Smooth muscle cell (in vitro differentiated cells): ENCODE measurements around the gene MTUS2. TPM values are rescaled to one million over a fixed set of nuclear protein-coding genes. Genes with fewer than 3 reads are reported as not detected.

Source experiments
- DNase-seq: peaks from one replicate; lab custom pipeline; 2025; ENCODE audit not compliant: unreplicated experiment; lab: John Stamatoyannopoulos, UW
- H2AFZ ChIP-seq: fragments of 200-600 bp; sonication (generic); 2 replicates; pipeline ENCODE4 v1.6.0; 2016; ENCODE audit warnings: antibody characterized with exemption, low read depth, mild to moderate bottlenecking
- H3F3A ChIP-seq: fragments of 200-600 bp; sonication (generic); 2 replicates; pipeline ENCODE4 v1.6.0; 2017; ENCODE audit warnings: antibody characterized with exemption, low read depth
- H3K27ac ChIP-seq: fragments of 200-600 bp; sonication (generic); 2 replicates; pipeline ENCODE4 v1.5.1; 2016; ENCODE audit warnings: low read depth, mild to moderate bottlenecking
- H3K27me3 ChIP-seq: fragments of 200-600 bp; sonication (generic); 2 replicates; pipeline ENCODE4 v1.6.1; 2016; ENCODE audit warnings: low read depth, mild to moderate bottlenecking
- H3K36me3 ChIP-seq: fragments of 200-600 bp; sonication (generic); 2 replicates; pipeline ENCODE4 v1.5.1; 2016; ENCODE audit warnings: low read depth
- H3K4me1 ChIP-seq: fragments of 200-600 bp; sonication (generic); 2 replicates; pipeline ENCODE4 v1.5.1; 2016; ENCODE audit warnings: low read depth
- H3K4me2 ChIP-seq: fragments of 200-600 bp; sonication (generic); 2 replicates; pipeline ENCODE4 v1.6.0; 2016; ENCODE audit warnings: mild to moderate bottlenecking
- H3K4me3 ChIP-seq: fragments of 200-600 bp; sonication (generic); 2 replicates; pipeline ENCODE4 v1.5.1; 2016; ENCODE audit warnings: mild to moderate bottlenecking
- H3K79me2 ChIP-seq: fragments of 200-600 bp; sonication (generic); 2 replicates; pipeline ENCODE4 v1.6.0; 2016; ENCODE audit warnings: low read depth, mild to moderate bottlenecking
- H3K9ac ChIP-seq: fragments of 200-600 bp; sonication (generic); 2 replicates; pipeline ENCODE4 v1.6.0; 2016; ENCODE audit warnings: low read depth
- H3K9me3 ChIP-seq: fragments of 200-600 bp; sonication (generic); replicated peaks from 2 replicates; pipeline ENCODE4 v1.5.1; 2016; ENCODE audit warnings: low read depth
- H4K20me1 ChIP-seq: fragments of 200-600 bp; sonication (generic); 2 replicates; pipeline ENCODE4 v1.6.0; 2016; ENCODE audit warnings: low read depth
- CTCF ChIP-seq: fragments of 200-600 bp; sonication (generic); IDR thresholded peaks from 2 replicates; pipeline ENCODE4 v1.5.1; 2017; ENCODE audit warnings: borderline replicate concordance, mild to moderate bottlenecking, antibody characterized with exemption; ENCODE audit not compliant: insufficient read depth, poor library complexity, severe bottlenecking
- WGBS: methylation state at CpG from one replicate; pipeline ENCODE4 v1.1.7; 2016; ENCODE audit warnings: low lambda C conversion rate; 5-methylcytosine and 5-hydroxymethylcytosine counted together
- polyA plus RNA-seq: library from polyadenylated mRNA; unstranded; fragments of >200 nt; fragmentation: Nextera tagmentation; extraction: Ambion mirVana; gene quantifications from 2 replicates; pipeline ENCODE4 v1.2.1, GENCODE V29; 2016
- total RNA-seq: library from RNA; depleted of rRNA; stranded (reverse); fragments of >200 nt; gene quantifications from 2 replicates; pipeline ENCODE4 v1.2.3, GENCODE V29; 2014

MTUS2 gene
- total and polyA plus RNA-seq, 2 experiments from 2014 or later: 0.06 to 0.63 TPM

GRCh38 chr13:29379281-29379680, 559.1 kb downstream of the MTUS2 start:
- no peak for TF ChIP-seq CTCF
- H2AFZ ChIP-seq: no peak overlapping the region

GRCh38 chr13:29379865-29380264, 559.7 kb downstream of the MTUS2 start:
- no peak overlapping the region for H3K27ac ChIP-seq
- no peaks in the 10 kb centered on the region for H3K27me3 ChIP-seq
- no peak for DNase-seq
- no peak overlapping the region for H2AFZ ChIP-seq
- TF ChIP-seq CTCF: no peak
- WGBS: 0% methylated on average over 1 of the region's 1 CpG
- H4K20me1 ChIP-seq: no peaks in the 10 kb centered on the region
- no peak overlapping the region for H3K9ac ChIP-seq
- H3K4me2 ChIP-seq: no peak overlapping the region
- no peaks in the 10 kb centered on the region for H3F3A ChIP-seq
- no peaks in the 10 kb centered on the region for H3K36me3 ChIP-seq
- H3K9me3 ChIP-seq: no peaks in the 10 kb centered on the region
- no peak overlapping the region for H3K4me3 ChIP-seq
- H3K79me2 ChIP-seq: no peaks in the 10 kb centered on the region
- no peaks in the 10 kb centered on the region for H3K4me1 ChIP-seq

More at GRCh38 chr13:29379281-29379680, 559.1 kb downstream of the MTUS2 start:
- 66% methylated on average over 4 of the region's 4 CpGs for WGBS
- Histone ChIP-seq H3K79me2 (no peaks in the 10 kb centered on the region), H3K9ac (no peak overlapping the region), H3K9me3 (no peaks in the 10 kb centered on the region), H3K27ac (no peak overlapping the region), H3K36me3 (no peaks in the 10 kb centered on the region), H3F3A (no peaks in the 10 kb centered on the region), H3K4me3 (no peak overlapping the region), H3K4me2 (no peak overlapping the region), H3K4me1 (no peaks in the 10 kb centered on the region), H4K20me1 (no peaks in the 10 kb centered on the region), H3K27me3 (no peaks in the 10 kb centered on the region)
- no peak for DNase-seq

- 95% methylated on average over 6 of the region's 6 CpGs for WGBS
- no peaks in the 10 kb centered on the region for H3K36me3 ChIP-seq
- no peak overlapping the region for H2AFZ ChIP-seq
- TF ChIP-seq CTCF: no peak
- H3F3A ChIP-seq: no peaks in the 10 kb centered on the region
- no peak overlapping the region for H3K4me3 ChIP-seq
- no peak overlapping the region for H3K4me2 ChIP-seq
- no peaks in the 10 kb centered on the region for H3K27me3 ChIP-seq
- H3K9ac ChIP-seq: no peak overlapping the region
- no peaks in the 10 kb centered on the region for H3K79me2 ChIP-seq
- H3K9me3 ChIP-seq: no peaks in the 10 kb centered on the region
- no peaks in the 10 kb centered on the region for H3K4me1 ChIP-seq
- no peak overlapping the region for H3K27ac ChIP-seq
- no peaks in the 10 kb centered on the region for H4K20me1 ChIP-seq
- DNase-seq: no peak
Measured at GRCh38 chr13:29382021-29382420, 561.9 kb downstream of the MTUS2 start.

DNA sequence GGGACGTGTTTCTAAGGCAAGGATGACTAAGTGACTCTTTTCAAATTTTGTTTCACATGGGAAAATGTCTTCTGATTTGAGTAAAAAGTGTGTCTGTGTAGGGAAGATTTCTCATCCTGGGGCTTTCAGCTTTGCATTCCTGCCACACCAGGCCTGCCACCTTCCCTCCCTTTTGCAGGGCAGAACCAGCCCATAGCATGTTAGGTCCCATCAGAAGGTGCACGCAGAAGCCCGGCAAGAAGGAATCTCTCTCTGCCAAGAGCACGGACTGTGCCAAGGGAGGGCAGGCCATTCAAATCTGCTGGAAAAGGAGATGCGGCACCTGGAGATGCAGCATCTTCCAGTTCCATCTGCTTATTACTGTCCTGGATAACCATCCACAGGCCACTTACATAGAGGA, 563.3 kb downstream of the MTUS2 start:
- no peak overlapping the region for H3K27ac ChIP-seq
- WGBS: 80% methylated on average over 5 of the region's 5 CpGs
- no peaks in the 10 kb centered on the region for H3K36me3 ChIP-seq
- no peaks in the 10 kb centered on the region for H3K4me1 ChIP-seq
- no peaks in the 10 kb centered on the region for H4K20me1 ChIP-seq
- H3K4me2 ChIP-seq: no peak overlapping the region
- DNase-seq: no peak
- TF ChIP-seq CTCF: no peak
- no peaks in the 10 kb centered on the region for H3F3A ChIP-seq
- no peak overlapping the region for H3K9ac ChIP-seq
- no peak overlapping the region for H3K4me3 ChIP-seq
- no peaks in the 10 kb centered on the region for H3K79me2 ChIP-seq
- no peaks in the 10 kb centered on the region for H3K27me3 ChIP-seq
- no peak overlapping the region for H2AFZ ChIP-seq
- no peaks in the 10 kb centered on the region for H3K9me3 ChIP-seq
